Measurements from ENCODE around the gene TRAPPC6A.

The TRAPPC6A gene

DNA sequence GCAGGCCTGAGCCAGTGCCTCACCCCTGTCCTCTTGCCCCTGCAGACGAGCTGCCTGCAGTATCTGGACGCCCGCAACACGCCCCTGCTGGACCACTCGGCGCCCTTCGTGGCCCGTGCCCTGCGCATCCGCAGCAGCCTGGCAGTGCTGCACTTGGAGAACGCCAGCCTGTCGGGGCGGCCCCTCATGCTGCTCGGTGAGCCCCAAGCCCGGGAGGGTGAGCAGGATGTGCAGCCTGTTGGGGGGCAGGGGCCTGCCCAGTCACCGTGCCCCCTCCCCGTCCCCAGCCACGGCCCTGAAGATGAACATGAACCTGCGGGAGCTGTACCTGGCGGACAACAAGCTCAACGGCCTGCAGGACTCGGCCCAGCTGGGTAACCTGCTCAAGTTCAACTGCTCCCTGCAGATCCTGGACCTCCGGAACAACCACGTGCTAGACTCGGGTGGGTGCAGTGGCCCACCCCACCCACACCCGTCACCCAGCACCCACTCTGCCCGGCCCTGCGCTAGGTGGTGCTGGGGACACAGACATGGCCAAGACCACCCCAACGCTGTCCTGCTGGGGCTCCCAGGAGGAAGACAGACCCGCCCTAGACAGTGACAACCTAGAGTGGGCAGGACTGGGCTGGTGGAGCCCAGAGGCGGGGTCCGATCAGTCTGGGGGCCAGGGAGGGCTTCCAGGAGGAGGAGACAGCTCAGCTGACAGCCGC is 35.9 kb downstream of the TRAPPC6A start:
- TF ChIP-seq CTCF (IDR thresholded peaks at IDR 0.05), result no peak

GRCh38 chr19:45141203-45141900 is 36.7 kb downstream of the TRAPPC6A start:
- TF ChIP-seq CTCF (IDR thresholded peaks at IDR 0.05), result no peak

GRCh38 chr19:45140533-45140932 is 37.5 kb downstream of the TRAPPC6A start:
- no peak for TF ChIP-seq CTCF (IDR thresholded peaks at IDR 0.05)

DNA sequence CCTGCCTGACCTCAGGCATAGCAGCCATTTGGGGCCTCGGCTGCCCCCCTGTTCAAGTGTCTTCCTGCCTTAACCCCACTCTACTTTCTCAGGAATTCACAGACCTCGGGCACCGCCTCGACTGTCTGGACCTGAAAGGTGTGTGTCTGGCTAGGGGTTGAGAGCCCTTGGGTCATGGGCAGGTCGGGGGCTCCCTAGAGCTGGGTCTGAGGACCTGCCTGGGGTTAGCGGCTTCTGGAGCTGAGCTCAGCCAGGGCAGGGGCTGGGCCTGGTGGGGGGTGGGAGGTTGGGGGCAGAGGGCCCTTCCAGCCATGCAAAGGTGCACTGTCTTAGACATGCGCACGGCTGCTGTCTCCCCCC is 37.9 kb downstream of the TRAPPC6A start:
- TF ChIP-seq CTCF (IDR thresholded peaks at IDR 0.05), result no peak

- no peak for TF ChIP-seq CTCF (IDR thresholded peaks at IDR 0.05)
Measured at GRCh38 chr19:45139286-45140143, 38.5 kb downstream of the TRAPPC6A start.

DNA sequence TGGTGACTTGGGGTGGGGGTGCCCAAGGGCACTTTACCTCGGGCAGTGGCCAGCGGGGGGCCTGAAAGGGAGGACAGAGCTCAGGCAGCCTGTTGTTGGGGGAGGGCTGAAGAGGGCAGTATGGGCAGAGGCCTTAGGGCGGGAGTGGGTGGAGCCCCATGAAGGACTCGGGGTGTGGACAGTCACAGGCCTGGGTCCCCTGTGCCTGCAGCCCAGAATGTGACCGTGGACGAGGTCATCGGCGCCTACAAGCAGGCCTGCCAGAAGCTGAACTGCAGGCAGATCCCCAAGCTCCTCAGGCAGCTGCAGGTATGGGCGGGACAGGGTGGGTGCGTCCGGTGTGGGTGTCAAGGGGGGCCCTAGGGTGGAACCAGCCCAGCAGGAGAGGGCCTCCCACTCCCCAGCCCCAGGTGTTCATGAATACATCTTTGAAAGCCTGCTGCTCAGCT is 39.7 kb downstream of the TRAPPC6A start:
- no peak for TF ChIP-seq CTCF (IDR thresholded peaks at IDR 0.05)

GRCh38 chr19:45137179-45137761 is 40.8 kb downstream of the TRAPPC6A start:
- TF ChIP-seq CTCF (IDR thresholded peaks at IDR 0.05), result no peak
